H1 (cell line): ENCODE measurements around the gene APH1B. TPM values are rescaled to one million over a fixed set of nuclear protein-coding genes. Genes with fewer than 3 reads are reported as not detected.

Experiments used
- CTCF ChIA-PET: fragments of 300-600 bp; sonication (Branson Sonifier 250); formaldehyde crosslinking; loops from one replicate; lab custom pipeline; 2021; ENCODE audit not compliant: partially characterized antibody; lab: Charles Lee
- POLR2A ChIA-PET: fragments of 300-600 bp; sonication (Branson Sonifier 250); formaldehyde crosslinking; loops from one replicate; lab custom pipeline; 2021; ENCODE audit warnings: inconsistent platforms; ENCODE audit not compliant: partially characterized antibody; lab: Charles Lee
- DNase-seq, 2 experiments: peaks; one replicate each; pipeline versions ENCODE4 v3.0.0 to v3.0.0-alpha.2; 2010 to 2022; ENCODE audit warnings: low spot score in 2 of 2, low read depth in 1 of 2, mixed read lengths in 1 of 2
- FAIRE-seq: peaks from 2 replicates; lab custom pipeline; 2011; peaks lifted over from hg19 to GRCh38; lab: Jason Lieb, UNC
- H2AFZ ChIP-seq: 2 replicates; pipeline ENCODE4 v1.8.1; 2012; ENCODE audit warnings: low read length, inconsistent platforms
- H2AK5ac ChIP-seq: 2 replicates; pipeline ENCODE4 v1.6.1; 2013; ENCODE audit warnings: low read depth, low read length
- H2BK120ac ChIP-seq: replicated peaks from 2 replicates; pipeline ENCODE3; 2013; ENCODE audit warnings: low read depth, low read length, inconsistent platforms
- H2BK12ac ChIP-seq: 2 replicates; pipeline ENCODE4 v1.6.1; 2013; ENCODE audit warnings: low read depth, low read length
- H2BK15ac ChIP-seq: 2 replicates; pipeline ENCODE4 v1.6.1; 2013; ENCODE audit warnings: low read length
- H2BK20ac ChIP-seq: 2 replicates; pipeline ENCODE4 v1.6.1; 2013; ENCODE audit warnings: low read length
- H2BK5ac ChIP-seq: 2 replicates; pipeline ENCODE4 v1.6.1; 2013; ENCODE audit warnings: low read depth, low read length
- H3K14ac ChIP-seq: 2 replicates; pipeline ENCODE4 v1.6.1; 2013; ENCODE audit warnings: inconsistent platforms; ENCODE audit not compliant: insufficient read length
- H3K18ac ChIP-seq: 2 replicates; pipeline ENCODE4 v1.6.1; 2013; ENCODE audit warnings: low read length; ENCODE audit errors: extremely low read depth
- H3K23ac ChIP-seq: 2 replicates; pipeline ENCODE4 v1.6.1; 2013; ENCODE audit warnings: inconsistent platforms; ENCODE audit not compliant: insufficient read length
- H3K23me2 ChIP-seq: 2 replicates; pipeline ENCODE4 v1.6.1; 2013; ENCODE audit warnings: low read depth, low read length
- H3K27ac ChIP-seq: 2 replicates; pipeline ENCODE4 v1.6.1; 2011; ENCODE audit warnings: low read depth, low read length, inconsistent platforms
- H3K27me3 ChIP-seq, 4 experiments: replicated peaks in 1 of 4; 1 replicate in 1 of 4; 2 replicates in 3 of 4; pipeline versions ENCODE4 v1.6.1 to v1.8.1; 2011 to 2013; ENCODE audit warnings: low read length in 3 of 4, mild to moderate bottlenecking in 3 of 4, inconsistent platforms in 2 of 4, mixed read lengths in 2 of 4, moderate library complexity in 1 of 4; ENCODE audit not compliant: control insufficient read depth in 3 of 4, insufficient read depth in 3 of 4; ENCODE audit errors: extremely low read depth in 1 of 4
- H3K36me3 ChIP-seq, 4 experiments: 2 replicates each; pipeline versions ENCODE4 v1.6.1 to v1.8.1; 2011 to 2013; ENCODE audit warnings: mild to moderate bottlenecking in 4 of 4, low read length in 3 of 4, moderate library complexity in 2 of 4, control low read depth in 1 of 4, inconsistent platforms in 1 of 4; ENCODE audit not compliant: insufficient read depth in 4 of 4, control insufficient read depth in 2 of 4
- H3K4ac ChIP-seq: replicated peaks from 2 replicates; pipeline ENCODE3; 2013; ENCODE audit warnings: low read length, low read depth, mixed read lengths, inconsistent platforms; ENCODE audit not compliant: insufficient read length
- H3K4me1 ChIP-seq, 4 experiments: replicated peaks in 1 of 4; 1 replicate in 1 of 4; 2 replicates in 3 of 4; pipeline versions ENCODE4 v1.6.1 to v1.8.1; 2011 to 2013; ENCODE audit warnings: low read length in 3 of 4, inconsistent platforms in 2 of 4, mixed read lengths in 1 of 4; ENCODE audit not compliant: insufficient read depth in 4 of 4, control insufficient read depth in 3 of 4
- H3K4me2 ChIP-seq, 2 experiments: 2 replicates each; pipeline versions ENCODE4 v1.6.1 to v1.8.1; 2011 to 2013; ENCODE audit warnings: low read depth in 2 of 2, low read length in 2 of 2, control low read depth in 1 of 2, inconsistent platforms in 1 of 2, mild to moderate bottlenecking in 1 of 2; ENCODE audit not compliant: insufficient read depth in 1 of 2
- H3K4me3 ChIP-seq, 4 experiments: fragments of 200-600, 300-600 bp in 1 of 4; sonication (generic), shearing (Covaris generic), sonication (Bioruptor Twin) in 1 of 4; 2 replicates each; pipeline versions ENCODE4 v1.5.1 to v1.8.1; 2011 to 2016; ENCODE audit warnings: low read length in 4 of 4, low read depth in 3 of 4, control low read depth in 2 of 4, inconsistent platforms in 2 of 4, mild to moderate bottlenecking in 2 of 4, mixed read lengths in 1 of 4, moderate library complexity in 1 of 4; ENCODE audit not compliant: insufficient read depth in 2 of 4; ENCODE audit errors: extremely low read depth in 1 of 4
- H3K56ac ChIP-seq: replicated peaks from 2 replicates; pipeline ENCODE3; 2013; ENCODE audit warnings: low read depth, mild to moderate bottlenecking, mixed read lengths, low read length, inconsistent platforms; ENCODE audit not compliant: insufficient read length
- H3K79me1 ChIP-seq: 2 replicates; pipeline ENCODE4 v1.6.1; 2013; ENCODE audit warnings: low read depth, low read length, control low read depth
- H3K79me2 ChIP-seq, 2 experiments: 2 replicates each; pipeline versions ENCODE4 v1.6.1 to v1.8.1; 2012 to 2013; ENCODE audit warnings: low read length in 2 of 2, mild to moderate bottlenecking in 2 of 2, inconsistent platforms in 1 of 2; ENCODE audit not compliant: insufficient read depth in 2 of 2, control insufficient read depth in 1 of 2
- H3K9ac ChIP-seq, 4 experiments: replicated peaks in 1 of 4; 1 replicate in 1 of 4; 2 replicates in 3 of 4; pipeline versions ENCODE4 v1.6.1 to v1.8.1; 2011 to 2013; ENCODE audit warnings: low read depth in 3 of 4, low read length in 3 of 4, control low read depth in 2 of 4, mild to moderate bottlenecking in 2 of 4, moderate library complexity in 2 of 4, inconsistent platforms in 1 of 4; ENCODE audit errors: extremely low read depth in 1 of 4
- H3K9me3 ChIP-seq, 2 experiments: 2 replicates each; pipeline versions ENCODE4 v1.6.1 to v1.8.1; 2012 to 2013; ENCODE audit warnings: mild to moderate bottlenecking in 2 of 2, moderate library complexity in 2 of 2, control low read depth in 1 of 2, inconsistent platforms in 1 of 2, low read depth in 1 of 2, low read length in 1 of 2, mixed read lengths in 1 of 2; ENCODE audit not compliant: insufficient read depth in 2 of 2
- H4K20me1 ChIP-seq, 2 experiments: replicated peaks in 1 of 2; 2 replicates each; pipeline versions ENCODE3 to v1.8.1; 2011 to 2013; ENCODE audit warnings: inconsistent platforms in 2 of 2, low read length in 2 of 2, mild to moderate bottlenecking in 1 of 2; ENCODE audit not compliant: insufficient read depth in 2 of 2, control insufficient read depth in 1 of 2
- H4K5ac ChIP-seq: 2 replicates; pipeline ENCODE4 v1.6.1; 2013; ENCODE audit warnings: low read length, low read depth, mixed read lengths, inconsistent platforms; ENCODE audit not compliant: insufficient read length
- H4K8ac ChIP-seq: 2 replicates; pipeline ENCODE4 v1.8.0; 2013; ENCODE audit warnings: mild to moderate bottlenecking, moderate library complexity, low read length, inconsistent platforms; ENCODE audit not compliant: insufficient read depth; ENCODE audit errors: extremely low read depth
- H4K91ac ChIP-seq: replicated peaks from 2 replicates; pipeline ENCODE3; 2013; ENCODE audit warnings: low read length, mixed read lengths, inconsistent platforms; ENCODE audit not compliant: insufficient read length
- ASH2L ChIP-seq: fragments of 200-600, 300-600 bp; sonication (generic); IDR thresholded peaks from one replicate; pipeline ENCODE4 v1.7.1; 2017; ENCODE audit warnings: low read length
- JUND ChIP-seq: IDR thresholded peaks from 2 replicates; pipeline ENCODE4 v1.6.1; 2011; ENCODE audit warnings: mild to moderate bottlenecking, improper control_type of control experiment, low read length
- RAD21 ChIP-seq, 2 experiments: IDR thresholded peaks in 1 of 2; conservative IDR thresholded peaks in 1 of 2; 2 replicates each; pipeline ENCODE4 v1.6.1; 2011; ENCODE audit warnings: low read depth in 2 of 2, low read length in 2 of 2, improper control_type of control experiment in 1 of 2, inconsistent platforms in 1 of 2, mild to moderate bottlenecking in 1 of 2, moderate library complexity in 1 of 2
- RFX5 ChIP-seq: IDR thresholded peaks from 2 replicates; pipeline ENCODE4 v1.6.1; 2011; ENCODE audit warnings: low read depth, low read length, improper control_type of control experiment, borderline replicate concordance
- ZNF274 ChIP-seq: IDR thresholded peaks from 2 replicates; pipeline ENCODE4 v1.7.0; 2012; ENCODE audit warnings: low read length, borderline replicate concordance; ENCODE audit errors: extremely low read depth
- WGBS, 2 experiments: shearing (Covaris generic) in 1 of 2; methylation state at CpG; one replicate each; pipeline versions ENCODE4 v1.1.6 to v1.1.7; 2013 to 2015; ENCODE audit warnings: low lambda C conversion rate in 2 of 2, mixed read lengths in 2 of 2, inconsistent platforms in 1 of 2, low coverage in 1 of 2, missing lambda C conversion rate in 1 of 2; ENCODE audit not compliant: insufficient replicate concordance in 2 of 2, insufficient coverage in 1 of 2, insufficient read length in 1 of 2; ENCODE audit errors: extremely low coverage in 1 of 2, missing lambda C conversion rate in 1 of 2; 5-methylcytosine and 5-hydroxymethylcytosine counted together
- polyA plus RNA-seq, 7 experiments: library from polyadenylated mRNA; depleted of rRNA in 3 of 7; stranded (reverse) in 5 of 7; unstranded in 2 of 7; fragments of >200 nt in 5 of 7; fragments of 200-250 nt in 2 of 7; gene quantifications; 1 replicate in 5 of 7; 2 replicates in 1 of 7; 4 replicates in 1 of 7; pipeline versions ENCODE4 v1.2.1 to v1.2.3, GENCODE V29; 2011 to 2013; ENCODE audit warnings: missing spikeins in 2 of 7, mixed read lengths in 2 of 7
- total RNA-seq: library from RNA; stranded (reverse); fragmentation: NEBNext Ultra II Directional; extraction: Animal tissue kit (Norgen Biotek cat#: 25700); gene quantifications from 2 replicates; pipeline ENCODE4 v1.2.1, GENCODE V29; 2021

Gene APH1B
- total and polyA plus RNA-seq, 2 of the 8 experiments (the other 6 are each of a cell fraction or from before 2014, with no cell fraction given): 11.5 to 22.9 TPM

DNA sequence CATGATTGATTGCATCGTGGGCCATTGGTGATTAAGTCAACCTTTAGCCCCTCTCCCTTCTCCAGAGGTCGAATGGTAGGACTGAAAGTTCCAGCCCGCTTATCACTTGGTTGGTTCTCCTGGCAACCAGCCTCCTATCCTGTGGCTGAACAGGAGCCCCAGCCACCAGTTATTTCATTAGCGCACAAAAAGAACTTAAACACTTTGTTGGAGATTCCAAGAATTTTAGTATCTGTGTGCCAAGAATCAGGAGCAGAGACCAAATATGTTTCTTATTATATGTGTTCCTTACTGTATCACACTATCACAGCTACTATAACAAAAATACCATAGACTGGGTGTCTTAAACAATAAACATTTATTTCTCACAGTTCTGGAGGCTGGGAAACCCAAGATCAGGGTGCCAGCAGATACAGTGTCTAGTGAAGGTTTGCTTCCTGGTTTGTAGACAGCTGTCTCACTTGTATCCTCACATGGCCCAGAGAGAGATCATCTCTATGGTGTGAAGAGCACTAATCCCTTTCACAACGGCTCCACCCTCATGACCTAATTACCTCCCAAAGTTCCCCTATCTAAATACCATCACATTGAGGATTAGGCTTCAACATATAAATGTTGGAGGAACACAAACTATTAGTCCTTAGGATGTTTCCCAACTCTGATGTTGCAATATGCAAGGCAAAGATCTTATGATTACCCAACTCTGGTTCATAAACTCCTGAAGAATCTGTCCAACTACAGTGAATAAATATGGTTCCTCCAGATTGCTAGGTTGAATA, 30.5 kb upstream of the APH1B start:
- POLR2A ChIA-PET: interaction anchor here (2.8 kb wide), 1 partner anchor 8 kb away, joined by 11 read pairs; no protein-coding TSS in a partner anchor
- Histone ChIP-seq H4K91ac (no peak overlapping the region), H2BK120ac (no peak overlapping the region), H3K27me3 (no peaks in the 10 kb centered on the region), H2AFZ (no peak overlapping the region), H4K5ac (no peak overlapping the region), H3K18ac (no peak overlapping the region), H3K79me2 (no peaks in the 10 kb centered on the region), H3K9ac (no peak overlapping the region), H3K4me3 (no peak overlapping the region), H3K4me2 (no peak overlapping the region), H3K36me3 (peaks cover 2 to 19% (median 11%) of the 10 kb centered on the region in 4 experiments; a peak in 5 of 8 replicates), H2BK20ac (no peak overlapping the region), H3K4me1 (no peaks in the 10 kb centered on the region), H3K23ac (no peak overlapping the region), H3K14ac (no peak overlapping the region), H2BK15ac (no peak overlapping the region), H3K23me2 (no peaks in the 10 kb centered on the region), H2AK5ac (no peak overlapping the region), H2BK12ac (no peak overlapping the region), H2BK5ac (no peak overlapping the region), H3K4ac (no peak overlapping the region), H4K20me1 (no peaks in the 10 kb centered on the region), H3K9me3 (peaks cover 5 to 6% of the 10 kb centered on the region in 2 experiments; a peak in 2 of 4 replicates), H3K27ac (no peak overlapping the region), H3K56ac (no peak overlapping the region), H3K79me1 (no peaks in the 10 kb centered on the region), H4K8ac (no peak overlapping the region)
- no peak for TF ChIP-seq RAD21 (IDR thresholded peaks at IDR 0.05 in 1 of 2, conservative IDR thresholded peaks at IDR 0.05 in 1 of 2; ENCODE audit: low read depth in 2 of 2, low read length in 2 of 2)
- no peak for TF ChIP-seq ZNF274
- TF ChIP-seq RFX5: no peak
- TF ChIP-seq JUND: no peak
- no peak for TF ChIP-seq ASH2L
- FAIRE-seq (no peak), DNase-seq (no peak)
- 84% methylated on average over 5 of the region's 5 CpGs; no CpG with 5 or more reads in 1 of the 2 experiments for WGBS, 2 experiments
- CTCF ChIA-PET: interaction anchor here (1.1 to 2.3 kb wide), 3 partner anchors 8 to 49 kb away, joined by 3 to 6 read pairs (median 4); no protein-coding TSS in a partner anchor
